Measurements from ENCODE around the gene ERG.

Gene ERG

DNA sequence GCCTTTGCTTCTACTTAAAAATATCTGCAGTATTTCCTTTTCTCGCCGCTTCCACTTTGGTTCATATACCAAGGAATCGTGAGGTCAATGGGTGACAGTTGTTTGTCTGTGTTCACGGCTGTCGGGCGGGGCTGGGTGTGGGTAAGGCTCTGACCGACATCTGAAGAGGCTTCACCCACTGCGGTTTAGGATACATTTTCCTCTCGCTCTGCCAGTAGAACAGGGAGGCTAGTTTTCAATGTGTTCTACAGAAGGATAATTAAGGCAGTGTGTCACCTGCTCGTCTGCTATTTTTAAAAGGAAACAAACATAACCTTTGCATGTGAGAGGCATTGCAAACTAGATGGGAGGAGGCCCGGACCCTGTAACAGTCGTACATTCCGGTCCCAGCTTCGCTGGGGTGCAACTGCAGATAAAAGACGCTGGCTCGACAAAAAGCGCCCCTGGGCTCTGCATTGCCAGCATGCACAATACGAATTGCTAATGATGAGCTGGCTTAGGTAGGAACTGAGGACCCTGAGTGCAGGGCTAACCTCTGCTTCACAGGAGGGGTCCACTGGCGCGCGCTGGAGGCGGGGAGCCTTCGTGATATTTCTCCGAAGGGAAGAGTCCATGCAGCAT is 8.5 kb upstream of the ERG start:
- Mint-ChIP-seq H3K4me1 (no peaks in the 10 kb centered on the region), H3K4me3 (no peak overlapping the region), H3K27ac (no peak overlapping the region), H3K27me3 (peaks cover 17% of the 10 kb centered on the region), H3K9me3 (no peaks in the 10 kb centered on the region), H3K36me3 (no peaks in the 10 kb centered on the region)
- ATAC-seq = no peak

GRCh38 chr21:38505654-38506523 is 7.6 kb upstream of the ERG start:
- H3K27ac Mint-ChIP-seq = no peak overlapping the region
- no peaks in the 10 kb centered on the region for H3K36me3 Mint-ChIP-seq
- H3K4me3 Mint-ChIP-seq = no peak overlapping the region
- no peak for ATAC-seq
- H3K27me3 Mint-ChIP-seq = peaks cover 25% of the 10 kb centered on the region
- no peaks in the 10 kb centered on the region for H3K9me3 Mint-ChIP-seq
- H3K4me1 Mint-ChIP-seq = no peaks in the 10 kb centered on the region

GRCh38 chr21:38504066-38504465 is 5.8 kb upstream of the ERG start:
- Mint-ChIP-seq H3K4me1 (no peaks in the 10 kb centered on the region), H3K27me3 (peaks cover 36% of the 10 kb centered on the region), H3K4me3 (no peak overlapping the region), H3K36me3 (no peaks in the 10 kb centered on the region), H3K9me3 (no peaks in the 10 kb centered on the region), H3K27ac (no peak overlapping the region)
- no peak for ATAC-seq

GRCh38 chr21:38503583-38503982 is 5.3 kb upstream of the ERG start:
- peaks cover 38% of the 10 kb centered on the region for H3K27me3 Mint-ChIP-seq
- ATAC-seq = no peak
- H3K9me3 Mint-ChIP-seq = no peaks in the 10 kb centered on the region
- H3K4me3 Mint-ChIP-seq = no peak overlapping the region
- H3K36me3 Mint-ChIP-seq = no peaks in the 10 kb centered on the region
- no peaks in the 10 kb centered on the region for H3K4me1 Mint-ChIP-seq
- H3K27ac Mint-ChIP-seq = no peak overlapping the region

- Mint-ChIP-seq H3K27me3 (peaks cover 41% of the 10 kb centered on the region), H3K36me3 (no peaks in the 10 kb centered on the region), H3K4me1 (no peaks in the 10 kb centered on the region), H3K9me3 (no peaks in the 10 kb centered on the region), H3K27ac (no peak overlapping the region), H3K4me3 (no peak overlapping the region)
- no peak for ATAC-seq
These were observed 1.8 kb upstream of the ERG start for GRCh38 chr21:38500073-38500472.

DNA sequence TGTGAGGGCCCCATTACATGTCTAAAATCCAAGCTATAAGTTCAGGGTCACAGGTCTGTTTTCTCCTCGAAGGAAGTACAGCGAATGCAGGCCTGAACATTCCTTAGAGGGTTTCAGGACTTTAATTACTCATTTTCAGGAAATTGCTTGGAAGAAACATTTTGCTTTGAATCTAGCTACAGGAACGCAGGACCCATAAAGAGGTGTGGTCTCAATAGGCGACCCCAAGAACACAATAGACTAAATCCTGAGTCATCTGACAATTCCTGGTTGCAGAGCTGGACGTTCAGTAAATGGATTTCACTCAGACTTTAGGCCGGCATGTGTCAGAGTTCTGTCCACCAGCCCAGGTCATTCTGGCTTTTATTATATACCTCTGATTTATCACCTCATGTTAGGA is 1.0 kb upstream of the ERG start:
- no peak overlapping the region for H3K27ac Mint-ChIP-seq
- no peak for ATAC-seq
- no peaks in the 10 kb centered on the region for H3K4me1 Mint-ChIP-seq
- H3K4me3 Mint-ChIP-seq = no peak overlapping the region
- peaks cover 41% of the 10 kb centered on the region for H3K27me3 Mint-ChIP-seq
- H3K9me3 Mint-ChIP-seq = no peaks in the 10 kb centered on the region
- no peaks in the 10 kb centered on the region for H3K36me3 Mint-ChIP-seq

DNA sequence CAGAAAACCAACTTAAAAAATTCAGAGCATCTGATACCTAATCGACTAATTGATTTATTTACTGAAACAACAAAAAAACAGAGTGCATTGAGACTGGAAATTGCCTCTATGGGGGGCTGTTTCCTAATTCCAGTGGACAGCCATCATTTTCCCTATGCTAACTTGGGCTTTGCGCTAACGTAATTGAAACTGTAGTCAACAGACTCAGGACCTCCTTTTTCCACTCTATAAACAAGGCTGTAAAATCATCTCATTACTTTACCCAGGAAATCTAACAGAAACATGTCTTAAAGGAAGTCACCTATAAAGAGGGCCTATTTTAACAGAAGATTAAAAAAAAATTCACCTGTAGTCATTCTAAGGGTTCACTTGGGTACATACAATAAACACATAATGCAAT is 2.1 kb downstream of the ERG start:
- peaks cover 43% of the 10 kb centered on the region for H3K27me3 Mint-ChIP-seq
- H3K4me1 Mint-ChIP-seq = no peaks in the 10 kb centered on the region
- no peak for ATAC-seq
- H3K36me3 Mint-ChIP-seq = no peaks in the 10 kb centered on the region
- no peak overlapping the region for H3K4me3 Mint-ChIP-seq
- no peak overlapping the region for H3K27ac Mint-ChIP-seq
- no peaks in the 10 kb centered on the region for H3K9me3 Mint-ChIP-seq

- no peaks in the 10 kb centered on the region for H3K9me3 Mint-ChIP-seq
- H3K4me3 Mint-ChIP-seq = no peak overlapping the region
- H3K27ac Mint-ChIP-seq = no peak overlapping the region
- no peak for ATAC-seq
- peaks cover 46% of the 10 kb centered on the region for H3K27me3 Mint-ChIP-seq
- H3K4me1 Mint-ChIP-seq = no peaks in the 10 kb centered on the region
- H3K36me3 Mint-ChIP-seq = no peaks in the 10 kb centered on the region
These were observed 2.6 kb downstream of the ERG start for GRCh38 chr21:38495696-38496095.

DNA sequence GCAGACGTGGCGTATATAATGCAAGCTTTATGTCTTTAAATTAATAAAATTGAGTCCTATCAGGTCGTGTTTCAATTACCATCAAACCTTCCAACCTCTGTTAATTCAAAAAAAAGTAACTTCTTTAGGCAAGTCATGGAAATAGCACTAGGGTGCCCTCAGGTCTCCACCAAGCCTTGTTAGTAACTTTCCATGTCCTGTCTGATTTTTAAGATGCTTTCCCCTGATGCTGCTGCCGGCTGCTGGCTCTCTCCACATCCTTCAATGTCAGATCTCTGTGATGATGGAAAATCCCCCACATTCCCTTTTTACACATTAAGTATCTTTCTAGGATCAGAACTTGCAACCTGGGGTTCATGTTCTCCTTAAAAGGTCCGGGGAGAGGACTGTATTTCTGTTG is 3.0 kb downstream of the ERG start:
- no peak overlapping the region for H3K4me3 Mint-ChIP-seq
- H3K27ac Mint-ChIP-seq = no peak overlapping the region
- H3K9me3 Mint-ChIP-seq = no peaks in the 10 kb centered on the region
- H3K36me3 Mint-ChIP-seq = no peaks in the 10 kb centered on the region
- no peaks in the 10 kb centered on the region for H3K4me1 Mint-ChIP-seq
- H3K27me3 Mint-ChIP-seq = peaks cover 49% of the 10 kb centered on the region
- no peak for ATAC-seq

DNA sequence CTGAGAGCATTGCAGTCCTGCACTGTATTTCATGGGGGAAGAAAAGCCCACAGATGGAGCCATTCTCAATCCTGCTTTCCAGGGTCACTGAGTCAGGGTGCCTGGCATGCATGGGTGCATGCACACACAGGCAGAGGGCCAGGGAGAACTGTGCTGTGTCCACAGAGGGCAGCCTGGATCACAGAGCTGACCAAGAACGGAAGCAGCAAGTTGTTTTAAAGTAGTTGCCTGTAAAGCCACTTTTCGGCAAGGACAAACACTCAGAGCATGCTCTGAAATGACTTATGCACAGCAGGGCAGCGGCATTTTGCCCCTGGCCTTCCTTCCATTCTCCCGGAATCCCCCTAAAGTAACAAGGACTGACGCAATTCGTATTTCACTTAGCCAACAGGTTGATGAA is 3.6 kb downstream of the ERG start:
- ATAC-seq = no peak
- H3K4me3 Mint-ChIP-seq = no peak overlapping the region
- no peaks in the 10 kb centered on the region for H3K9me3 Mint-ChIP-seq
- peaks cover 51% of the 10 kb centered on the region for H3K27me3 Mint-ChIP-seq
- no peaks in the 10 kb centered on the region for H3K4me1 Mint-ChIP-seq
- no peaks in the 10 kb centered on the region for H3K36me3 Mint-ChIP-seq
- H3K27ac Mint-ChIP-seq = no peak overlapping the region

- peak; percentile 54 for ATAC-seq
- Mint-ChIP-seq H3K36me3 (no peaks in the 10 kb centered on the region), H3K27ac (no peak overlapping the region), H3K27me3 (peaks cover 49% of the 10 kb centered on the region), H3K9me3 (no peaks in the 10 kb centered on the region), H3K4me3 (no peak overlapping the region), H3K4me1 (no peaks in the 10 kb centered on the region)
These were observed 4.0 kb downstream of the ERG start for GRCh38 chr21:38494251-38494642.

- Mint-ChIP-seq H3K27me3 (peaks cover 46% of the 10 kb centered on the region), H3K36me3 (no peaks in the 10 kb centered on the region), H3K27ac (no peak overlapping the region), H3K4me3 (no peak overlapping the region), H3K4me1 (no peaks in the 10 kb centered on the region), H3K9me3 (no peaks in the 10 kb centered on the region)
- peak; percentile 55 for ATAC-seq
These were observed 4.6 kb downstream of the ERG start for GRCh38 chr21:38493549-38494250.

GRCh38 chr21:38492007-38492406 is 6.3 kb downstream of the ERG start:
- no peak for ATAC-seq
- Mint-ChIP-seq H3K36me3 (no peaks in the 10 kb centered on the region), H3K4me3 (no peak overlapping the region), H3K9me3 (no peaks in the 10 kb centered on the region), H3K27ac (no peak overlapping the region), H3K27me3 (peaks cover 29% of the 10 kb centered on the region), H3K4me1 (no peaks in the 10 kb centered on the region)

- Mint-ChIP-seq H3K27ac (no peak overlapping the region), H3K9me3 (no peaks in the 10 kb centered on the region), H3K4me1 (no peaks in the 10 kb centered on the region), H3K27me3 (peaks cover 28% of the 10 kb centered on the region), H3K4me3 (no peak overlapping the region), H3K36me3 (no peaks in the 10 kb centered on the region)
- ATAC-seq = no peak
These were observed 6.7 kb downstream of the ERG start for GRCh38 chr21:38491536-38491935.

GRCh38 chr21:38490411-38491020 is 7.8 kb downstream of the ERG start:
- ATAC-seq = no peak
- H3K36me3 Mint-ChIP-seq = no peaks in the 10 kb centered on the region
- no peak overlapping the region for H3K27ac Mint-ChIP-seq
- H3K4me1 Mint-ChIP-seq = no peaks in the 10 kb centered on the region
- H3K4me3 Mint-ChIP-seq = no peak overlapping the region
- peaks cover 28% of the 10 kb centered on the region for H3K27me3 Mint-ChIP-seq
- no peaks in the 10 kb centered on the region for H3K9me3 Mint-ChIP-seq

All from stimulated activated memory B cell treated with anti-CD40 and anti-IgM and Interleukin-4, amounts not matched to agents 10 μg/mL and 1 μg/mL and 100 μg/mL, for 72 hours (primary cell).